AG20443 (cell line): ENCODE data around the gene LRRC4.
A peak's percentile ranks its signal among the peaks of the same experiment; 100 is the strongest.

Experiments
- DNase-seq: peaks from one replicate; pipeline ENCODE4 v3.0.0; 2012; ENCODE audit warnings: low spot score, mixed read lengths

Gene LRRC4

DNA sequence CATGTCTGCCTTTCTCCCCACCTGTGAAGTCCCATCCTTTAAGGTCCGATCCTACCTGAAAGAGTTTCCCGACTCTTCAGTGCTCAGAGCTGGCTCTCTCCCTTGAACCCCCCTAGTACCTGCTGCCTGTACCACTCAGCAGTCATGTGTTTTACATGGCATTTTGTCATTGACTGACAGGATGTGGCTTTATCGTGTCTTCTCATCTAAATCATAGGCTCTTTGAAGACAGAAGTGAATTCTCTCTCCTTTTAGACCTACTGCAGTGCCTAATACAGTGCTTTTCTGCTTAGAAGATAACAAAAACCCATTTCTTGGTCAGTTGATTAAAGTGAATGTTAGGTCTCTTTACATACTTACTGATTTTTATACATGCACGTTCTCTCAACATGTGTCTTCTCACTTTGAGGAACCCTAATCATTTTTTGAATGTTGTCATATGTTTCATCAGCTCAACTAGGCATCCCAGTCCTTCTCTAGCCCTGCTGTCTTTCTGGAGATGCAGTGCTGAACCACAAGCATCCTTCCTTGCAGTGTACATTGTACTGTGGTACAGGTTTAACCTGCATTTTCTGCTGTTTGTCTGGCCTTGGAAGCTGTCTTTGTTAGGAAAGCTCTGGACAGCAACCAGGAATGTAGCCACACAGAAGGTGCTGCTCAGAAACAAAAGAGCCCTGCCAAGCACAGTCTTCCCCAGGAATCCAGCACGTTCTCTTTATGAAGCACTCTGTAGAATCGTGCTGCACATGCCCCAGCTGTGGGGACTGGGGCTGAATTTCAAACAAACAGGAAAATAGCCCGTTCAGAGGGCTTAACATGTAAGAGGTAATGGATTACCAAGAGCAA is 28.1 kb upstream of the LRRC4 start:
- DNase-seq, result no peak

DNA sequence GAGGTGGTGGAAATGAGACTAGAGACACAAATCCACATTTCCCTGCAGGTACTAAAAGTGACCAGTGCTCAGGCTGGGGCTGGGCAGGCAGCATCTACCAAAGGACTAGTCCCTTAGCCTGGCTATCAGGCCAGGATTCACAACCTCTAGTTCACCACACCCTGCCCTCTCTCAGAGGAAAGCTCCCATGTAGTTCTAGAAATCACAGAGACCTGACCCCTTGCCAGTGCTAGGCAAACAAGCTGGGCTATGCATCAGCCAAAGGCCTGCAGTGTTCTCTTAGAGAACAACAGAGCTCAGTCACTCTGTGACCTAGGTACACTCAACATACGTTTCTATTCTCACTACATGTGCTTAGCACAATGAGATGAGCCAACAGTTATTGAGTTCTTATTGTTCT is 26.7 kb upstream of the LRRC4 start:
- DNase-seq, result no peak

DNA sequence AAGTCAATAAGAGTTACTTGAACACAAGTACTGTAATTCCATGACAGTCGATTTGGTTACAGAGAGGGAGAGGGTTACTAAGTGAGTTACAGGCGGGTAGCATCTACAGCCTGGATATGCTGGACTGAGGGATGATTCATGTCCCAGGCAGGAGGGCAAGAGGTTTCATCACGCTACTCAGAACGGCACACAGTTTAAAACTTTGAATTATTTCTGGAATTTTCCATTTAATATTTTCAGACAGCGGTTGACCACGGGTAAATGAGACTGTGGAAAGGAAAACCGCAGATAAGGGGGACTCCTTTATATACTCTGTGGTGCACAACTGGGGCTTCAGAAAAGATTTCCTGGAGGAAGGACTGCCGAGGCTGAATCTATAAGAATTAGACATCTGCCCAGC is 25.7 kb upstream of the LRRC4 start:
- DNase-seq, result peak; percentile 71

DNA sequence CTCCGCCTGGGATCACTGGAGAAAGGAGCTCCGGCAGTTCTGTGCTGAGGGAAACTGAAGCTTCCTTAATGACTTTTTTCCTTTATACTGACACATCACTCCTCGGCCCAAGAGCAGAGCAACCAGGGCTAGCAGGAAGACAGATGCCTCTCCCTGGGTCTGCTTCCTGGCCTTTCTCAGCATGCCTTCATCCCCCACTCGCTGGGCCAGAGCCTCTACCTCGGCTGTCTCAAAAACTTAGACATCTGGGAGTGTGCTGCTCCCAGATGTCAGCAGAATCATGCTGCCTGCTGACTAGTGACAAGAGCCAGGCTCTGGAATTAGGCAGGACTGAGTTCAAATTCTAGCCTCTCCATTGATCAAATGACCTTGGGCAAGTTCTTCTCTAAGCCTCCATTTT is 24.4 kb upstream of the LRRC4 start:
- DNase-seq, result peak; percentile 24

DNA sequence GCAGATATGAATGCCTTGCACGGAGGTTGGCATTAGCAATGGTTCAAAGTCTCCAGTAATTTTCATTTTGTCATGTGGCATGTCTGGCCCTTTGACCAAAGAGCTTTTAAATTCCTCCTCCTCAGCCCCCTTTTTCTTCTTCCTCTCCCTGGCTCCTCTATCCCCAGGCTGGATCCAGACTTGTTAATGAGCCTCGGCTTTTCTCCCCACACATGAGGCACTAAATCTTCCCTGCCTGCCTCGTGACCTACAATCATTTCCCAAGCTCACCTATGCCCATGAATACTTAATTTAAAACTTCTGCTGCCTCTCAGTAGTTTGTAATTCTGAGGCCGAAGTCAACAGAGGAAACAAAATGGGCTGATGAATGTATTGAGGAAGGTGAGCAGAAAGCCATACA is 23.3 kb upstream of the LRRC4 start:
- no peak for DNase-seq

GRCh38 chr7:128053991-128054390 is 22.8 kb upstream of the LRRC4 start:
- DNase-seq, result no peak

DNA sequence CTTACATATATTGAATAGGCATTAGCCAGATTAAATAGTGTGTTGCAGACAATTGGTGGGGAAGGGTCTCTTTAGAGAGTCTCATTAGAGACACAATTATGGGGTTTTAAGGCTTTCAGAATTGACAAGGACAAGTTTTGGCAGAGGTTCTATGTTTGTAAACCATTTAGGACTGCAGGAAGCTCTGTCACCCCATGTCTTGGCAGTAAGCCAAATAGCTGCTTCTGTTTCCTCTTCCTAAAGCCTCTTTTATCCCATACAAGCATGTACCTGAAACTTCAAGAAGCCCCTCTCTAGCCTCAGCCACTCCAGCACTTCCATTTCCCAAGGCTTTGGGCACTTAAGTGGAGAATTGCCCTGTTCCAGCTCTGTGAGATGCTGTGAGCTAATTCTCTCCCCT is 21.8 kb upstream of the LRRC4 start:
- DNase-seq, result no peak

GRCh38 chr7:128052404-128052803 is 21.2 kb upstream of the LRRC4 start:
- DNase-seq, result no peak

- peak; percentile 49 for DNase-seq
These were observed 14.5 kb upstream of the LRRC4 start for GRCh38 chr7:128045766-128046165.

GRCh38 chr7:128045158-128045557 is 13.9 kb upstream of the LRRC4 start:
- no peak for DNase-seq

GRCh38 chr7:128044064-128044463 is 12.8 kb upstream of the LRRC4 start:
- no peak for DNase-seq

- no peak for DNase-seq
These were observed 10.8 kb upstream of the LRRC4 start for GRCh38 chr7:128042012-128042411.

DNA sequence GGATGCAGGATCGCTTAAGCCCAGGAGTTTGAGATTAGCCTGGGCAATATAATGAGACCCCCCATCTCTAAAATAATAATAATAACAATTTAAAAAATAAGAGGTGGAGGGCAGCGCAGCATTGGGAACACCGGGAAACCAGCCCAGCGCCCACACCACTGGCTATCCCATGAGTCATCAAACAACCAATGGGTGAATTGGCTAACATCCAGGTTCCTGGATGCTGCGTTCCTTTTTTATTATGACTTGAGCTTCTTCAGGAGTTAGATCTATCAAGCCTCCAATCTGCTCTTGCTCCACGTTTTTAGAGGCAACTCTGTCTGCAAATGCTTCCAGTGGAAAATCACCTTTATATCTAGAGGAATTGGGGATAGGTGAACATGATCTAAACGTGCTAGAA is 10.0 kb upstream of the LRRC4 start:
- DNase-seq, result no peak

DNA sequence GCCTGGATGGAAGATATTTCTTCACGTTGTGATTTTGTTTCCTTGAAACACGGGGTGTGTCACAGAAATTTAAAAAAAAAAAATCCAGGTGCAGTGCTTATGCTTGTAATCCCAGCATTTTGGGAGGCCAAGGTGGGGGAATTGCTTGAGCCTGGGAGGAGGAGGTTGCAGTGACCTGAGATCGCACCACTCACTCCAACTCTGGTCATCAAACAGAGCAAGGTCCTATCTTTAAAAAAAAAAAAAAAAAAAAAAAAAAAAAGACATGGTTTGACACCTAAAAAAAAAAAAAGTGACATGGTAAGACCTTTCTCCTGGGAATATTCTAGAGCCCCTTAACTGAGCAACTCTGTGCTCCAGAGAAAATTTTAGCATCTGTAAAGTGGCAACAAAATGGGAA is 9.0 kb upstream of the LRRC4 start:
- no peak for DNase-seq

- DNase-seq, result no peak
These were observed 8.3 kb upstream of the LRRC4 start for GRCh38 chr7:128039544-128039953.

DNA sequence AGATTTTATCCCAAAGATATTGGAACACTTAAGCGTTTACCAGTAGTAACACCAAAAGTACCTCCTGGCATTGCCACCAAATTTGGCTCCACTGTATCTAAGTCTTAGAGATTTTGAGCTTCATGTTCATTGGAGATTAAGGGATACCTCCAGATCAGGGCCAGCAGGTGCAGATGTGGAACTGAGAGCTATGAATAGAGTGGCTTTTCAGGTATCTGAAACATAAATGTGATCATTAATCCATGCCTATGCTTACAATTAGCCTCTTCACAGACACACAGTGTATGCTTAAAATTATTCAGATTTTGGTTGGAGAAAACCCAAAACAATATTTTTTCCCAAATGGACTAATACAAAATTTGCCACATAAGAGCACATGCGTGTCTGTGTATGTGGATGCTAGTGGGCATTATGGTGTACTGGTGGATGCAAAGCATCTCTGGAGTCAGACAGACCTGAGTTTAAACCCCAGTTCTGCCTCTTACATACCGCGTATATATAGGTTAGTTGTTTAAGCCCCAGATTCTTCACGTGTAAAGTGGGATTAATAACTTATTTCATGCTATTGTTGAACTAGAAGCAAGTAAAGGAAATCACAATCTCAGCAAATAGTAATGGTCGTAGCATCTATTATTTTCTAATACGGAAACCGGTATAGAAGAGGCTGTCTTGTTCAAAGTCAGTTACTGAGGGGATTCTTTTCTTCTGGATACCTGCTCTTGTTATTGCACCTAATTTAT is 6.8 kb upstream of the LRRC4 start:
- no peak for DNase-seq

DNA sequence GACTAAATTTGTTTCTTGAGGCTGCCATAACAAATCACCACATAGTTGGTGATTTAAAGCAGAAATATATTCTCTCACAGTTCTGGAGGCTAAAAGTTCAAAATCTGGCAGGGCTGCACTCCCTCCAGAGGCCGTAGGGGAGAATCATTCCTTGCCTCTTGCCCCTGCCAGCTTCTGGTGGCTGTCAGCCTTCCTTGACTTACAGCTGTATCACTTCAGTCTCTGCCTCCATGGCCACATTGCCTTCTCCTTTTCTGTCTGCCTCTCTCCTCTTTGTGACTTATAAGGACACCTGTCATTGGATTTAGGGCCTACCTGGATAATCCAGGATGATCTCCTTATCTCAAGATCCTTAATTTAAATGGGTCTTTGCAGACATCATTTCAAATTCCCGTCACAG is 5.8 kb upstream of the LRRC4 start:
- DNase-seq, result no peak

GRCh38 chr7:128036226-128036940 is 5.1 kb upstream of the LRRC4 start:
- DNase-seq, result no peak

GRCh38 chr7:128035712-128036111 is 4.5 kb upstream of the LRRC4 start:
- DNase-seq, result peak; percentile 25

DNA sequence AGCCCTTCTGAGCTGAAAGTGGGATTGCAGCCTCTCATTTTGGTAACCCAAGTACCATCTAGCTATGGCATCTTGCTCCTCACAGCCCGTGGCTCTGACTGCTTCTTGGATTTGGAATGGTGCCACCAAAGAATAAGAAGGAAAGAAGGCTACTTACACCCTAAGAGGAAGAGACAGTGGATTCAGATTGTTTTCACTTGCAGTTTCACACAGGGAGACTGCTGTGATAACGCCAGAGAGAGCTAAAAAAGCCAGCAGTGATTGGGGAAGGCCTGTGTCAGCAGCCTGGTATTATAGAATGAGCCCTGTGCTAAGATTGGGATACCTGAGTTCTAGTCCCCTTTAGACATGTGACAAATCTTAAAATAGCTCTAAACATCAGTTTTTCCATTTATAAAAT is 3.6 kb upstream of the LRRC4 start:
- DNase-seq, result no peak

GRCh38 chr7:128033246-128033645 is 2.0 kb upstream of the LRRC4 start:
- no peak for DNase-seq

- peak; percentile 56 for DNase-seq
These were observed 1.5 kb upstream of the LRRC4 start for GRCh38 chr7:128032605-128033235.
